ENCODE data around the gene FNDC3B.

Gene FNDC3B

GRCh38 chr3:172159376-172159775 is 120.0 kb downstream of the FNDC3B start:
- TF ChIP-seq POLR2AphosphoS5 (IDR thresholded peaks at IDR 0.05; ENCODE audit: low read depth, low read length) (no peak), REST (IDR thresholded peaks at IDR 0.05; ENCODE audit: insufficient read depth in 1 of 2, low read depth in 2 of 2, low read length in 2 of 2) (no peak), TAF1 (IDR thresholded peaks at IDR 0.05; ENCODE audit: borderline replicate concordance, insufficient read depth, low read length) (no peak), SIN3A (IDR thresholded peaks at IDR 0.05; ENCODE audit: borderline replicate concordance, insufficient read depth, low read length) (no peak)

GRCh38 chr3:172159962-172160538 is 120.7 kb downstream of the FNDC3B start:
- no peak for TF ChIP-seq REST (IDR thresholded peaks at IDR 0.05; ENCODE audit: insufficient read depth in 1 of 2, low read depth in 2 of 2, low read length in 2 of 2)
- no peak for TF ChIP-seq SIN3A (IDR thresholded peaks at IDR 0.05; ENCODE audit: borderline replicate concordance, insufficient read depth, low read length)
- no peak for TF ChIP-seq TAF1 (IDR thresholded peaks at IDR 0.05; ENCODE audit: borderline replicate concordance, insufficient read depth, low read length)
- no peak for TF ChIP-seq FOXP2 (optimal IDR thresholded peaks at IDR 0.05; ENCODE audit: borderline replicate concordance, extremely low read depth, extremely low read length, insufficient read depth)
- TF ChIP-seq POLR2AphosphoS5 (IDR thresholded peaks at IDR 0.05; ENCODE audit: low read depth, low read length) = no peak

- no peak for TF ChIP-seq SIN3A (IDR thresholded peaks at IDR 0.05; ENCODE audit: borderline replicate concordance, insufficient read depth, low read length)
- TF ChIP-seq FOXP2 (optimal IDR thresholded peaks at IDR 0.05; ENCODE audit: borderline replicate concordance, extremely low read depth, extremely low read length, insufficient read depth) = no peak
- TF ChIP-seq REST (IDR thresholded peaks at IDR 0.05; ENCODE audit: insufficient read depth in 1 of 2, low read depth in 2 of 2, low read length in 2 of 2) = no peak
- no peak for TF ChIP-seq TAF1 (IDR thresholded peaks at IDR 0.05; ENCODE audit: borderline replicate concordance, insufficient read depth, low read length)
- TF ChIP-seq POLR2AphosphoS5 (IDR thresholded peaks at IDR 0.05; ENCODE audit: low read depth, low read length) = no peak
These were observed 121.9 kb downstream of the FNDC3B start for GRCh38 chr3:172161133-172161789.

GRCh38 chr3:172161959-172162358 is 122.6 kb downstream of the FNDC3B start:
- TF ChIP-seq TAF1 (IDR thresholded peaks at IDR 0.05; ENCODE audit: borderline replicate concordance, insufficient read depth, low read length) = no peak
- TF ChIP-seq FOXP2 (optimal IDR thresholded peaks at IDR 0.05; ENCODE audit: borderline replicate concordance, extremely low read depth, extremely low read length, insufficient read depth) = no peak
- no peak for TF ChIP-seq POLR2AphosphoS5 (IDR thresholded peaks at IDR 0.05; ENCODE audit: low read depth, low read length)
- no peak for TF ChIP-seq SIN3A (IDR thresholded peaks at IDR 0.05; ENCODE audit: borderline replicate concordance, insufficient read depth, low read length)
- TF ChIP-seq REST (IDR thresholded peaks at IDR 0.05; ENCODE audit: insufficient read depth in 1 of 2, low read depth in 2 of 2, low read length in 2 of 2) = no peak

Measured in PFSK-1 (cell line).